HG03045 (cell line): ENCODE results near the gene ABHD18.
A peak's percentile ranks its signal among the peaks of the same experiment; 100 is the strongest.
"Not testable (repeated sequence)": the region's sequence is repeated elsewhere in the genome, so short reads cannot be mapped to it uniquely, and the experiment has no call there.

Experiments
- ATAC-seq: cut with Tn5 transposase; IDR thresholded peaks from one replicate; pipeline ENCODE4 v1.9.1; 2021; ENCODE audit warnings: mild to moderate bottlenecking, moderate library complexity; ENCODE audit not compliant: unreplicated experiment

Gene ABHD18

GRCh38 chr4:127988638-127989037 lies 23.4 kb downstream of the ABHD18 start:
- ATAC-seq = no peak

GRCh38 chr4:127993151-127993550 lies 27.9 kb downstream of the ABHD18 start:
- ATAC-seq = no peak

- no peak for ATAC-seq
These were observed 30.6 kb downstream of the ABHD18 start for GRCh38 chr4:127995776-127996175.

GRCh38 chr4:127996521-127996920 lies 31.3 kb downstream of the ABHD18 start:
- ATAC-seq = not testable (repeated sequence)

- ATAC-seq = peak; percentile 98
These were observed 32.6 kb downstream of the ABHD18 start for GRCh38 chr4:127997534-127998388.

- ATAC-seq = no peak
These were observed 41.4 kb downstream of the ABHD18 start for GRCh38 chr4:128006592-128006991.

GRCh38 chr4:128009428-128009827 lies 44.2 kb downstream of the ABHD18 start:
- no peak for ATAC-seq

GRCh38 chr4:128025319-128025718 lies 60.1 kb downstream of the ABHD18 start:
- ATAC-seq = no peak

GRCh38 chr4:128029907-128030306 lies 64.7 kb downstream of the ABHD18 start:
- ATAC-seq = no peak

- ATAC-seq = no peak
These were observed 66.7 kb downstream of the ABHD18 start for GRCh38 chr4:128031756-128032384.

GRCh38 chr4:128039568-128039967 lies 74.4 kb downstream of the ABHD18 start:
- no peak for ATAC-seq

- ATAC-seq = not testable (repeated sequence)
These were observed 81.8 kb downstream of the ABHD18 start for GRCh38 chr4:128047019-128047418.

GRCh38 chr4:128047514-128047913 lies 82.3 kb downstream of the ABHD18 start:
- not testable (repeated sequence) for ATAC-seq

GRCh38 chr4:128051229-128051628 lies 86.0 kb downstream of the ABHD18 start:
- ATAC-seq = not testable (repeated sequence)

GRCh38 chr4:128054907-128055306 lies 89.7 kb downstream of the ABHD18 start:
- ATAC-seq = not testable (repeated sequence)

- ATAC-seq = not testable (repeated sequence)
These were observed 90.4 kb downstream of the ABHD18 start for GRCh38 chr4:128055441-128056206.

- ATAC-seq = no peak
These were observed 91.2 kb downstream of the ABHD18 start for GRCh38 chr4:128056396-128056795.

GRCh38 chr4:128060121-128060698 lies 95.0 kb downstream of the ABHD18 start:
- ATAC-seq = no peak

- ATAC-seq = peak; percentile 91
These were observed 95.7 kb downstream of the ABHD18 start, which contains the start of gene LARP1B for GRCh38 chr4:128060699-128061565. Gene LARP1B (plus strand): TSS chr4:128061312. CDS start chr4:128074952, 13,640 bp downstream.
